Ramos (cell line): ENCODE data around the gene CFAP77.

ENCODE experiments used
- in situ Hi-C: fragments of 300-500 bp; cut with MboI; formaldehyde crosslinking; loops from one replicate; pipeline ENCODE4 v1.14.3; 2022; ENCODE audit warnings: low sequenced_read_pairs; ENCODE audit not compliant: unreplicated experiment

Gene CFAP77

GRCh38 chr9:132482196-132482813 lies 72.3 kb downstream of the CFAP77 start:
- in situ Hi-C loops, result no loop called here

DNA sequence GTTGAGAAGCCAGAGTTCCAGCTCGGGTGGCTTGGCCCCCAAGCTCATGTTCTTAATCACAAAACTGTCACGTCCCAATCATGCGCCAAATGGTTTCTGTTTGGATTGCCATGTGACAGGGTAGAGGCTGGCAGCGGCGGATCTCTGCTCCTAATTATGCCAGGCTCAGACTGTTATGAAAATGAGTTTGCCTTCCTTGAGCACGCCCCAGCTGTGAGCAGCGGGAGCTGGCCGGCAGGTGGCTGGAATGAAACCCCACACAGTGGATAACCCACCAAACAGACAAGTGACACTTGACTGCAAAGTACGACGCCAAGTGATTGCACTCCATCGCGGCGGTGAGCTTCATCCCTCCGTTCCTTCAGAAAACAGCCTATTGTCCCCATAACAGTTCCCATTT lies 75.4 kb downstream of the CFAP77 start:
- in situ Hi-C loops, result no loop called here

GRCh38 chr9:132486706-132487350 lies 76.8 kb downstream of the CFAP77 start:
- in situ Hi-C loops, result no loop called here

DNA sequence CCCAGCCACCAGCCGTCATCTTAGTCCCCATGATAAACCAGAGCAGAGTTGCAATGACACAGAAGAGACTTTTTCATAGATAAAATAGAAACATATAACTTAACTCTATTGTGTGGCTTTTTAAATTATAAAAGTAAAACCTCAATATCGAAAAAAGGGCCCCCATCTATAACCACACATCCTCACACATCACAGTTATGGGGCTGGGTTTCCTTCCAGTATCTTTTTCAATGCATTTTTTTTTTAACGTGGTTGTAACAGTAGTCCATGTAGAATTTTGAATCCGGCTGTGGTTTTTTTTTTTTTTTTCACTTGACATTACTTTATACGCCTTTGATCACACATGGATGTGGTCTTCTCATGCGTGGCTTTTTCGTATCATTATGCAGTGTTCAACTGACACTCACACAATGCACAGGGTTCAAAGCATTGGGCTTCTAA lies 77.4 kb downstream of the CFAP77 start:
- in situ Hi-C loops, result no loop called here

DNA sequence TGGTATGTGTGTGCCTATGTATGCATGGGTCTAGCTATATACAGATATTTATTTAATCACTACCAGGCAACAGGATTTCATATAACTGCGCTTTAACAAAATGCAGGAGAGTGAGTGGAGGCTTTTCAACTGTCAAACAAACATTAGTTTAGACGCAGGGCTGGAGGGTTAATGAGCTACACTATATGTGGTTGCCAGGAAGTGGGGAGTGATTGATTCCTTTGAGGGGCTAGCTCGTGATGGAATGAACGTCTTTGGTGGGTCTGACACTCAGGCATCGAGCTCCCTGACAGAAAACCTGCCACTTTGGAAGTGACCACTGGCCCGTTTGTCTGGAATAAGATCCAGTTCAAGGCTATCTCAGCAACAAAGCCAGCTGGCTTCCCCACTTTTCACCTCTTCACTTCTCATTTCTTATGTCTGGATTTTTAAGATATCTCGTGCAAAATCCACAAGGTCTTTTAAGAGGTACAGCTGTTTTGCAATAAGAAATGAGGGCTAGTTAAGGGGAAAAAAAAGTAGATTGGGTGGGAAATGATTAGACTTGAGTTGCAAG lies 78.0 kb downstream of the CFAP77 start:
- in situ Hi-C loops, result no loop called here

DNA sequence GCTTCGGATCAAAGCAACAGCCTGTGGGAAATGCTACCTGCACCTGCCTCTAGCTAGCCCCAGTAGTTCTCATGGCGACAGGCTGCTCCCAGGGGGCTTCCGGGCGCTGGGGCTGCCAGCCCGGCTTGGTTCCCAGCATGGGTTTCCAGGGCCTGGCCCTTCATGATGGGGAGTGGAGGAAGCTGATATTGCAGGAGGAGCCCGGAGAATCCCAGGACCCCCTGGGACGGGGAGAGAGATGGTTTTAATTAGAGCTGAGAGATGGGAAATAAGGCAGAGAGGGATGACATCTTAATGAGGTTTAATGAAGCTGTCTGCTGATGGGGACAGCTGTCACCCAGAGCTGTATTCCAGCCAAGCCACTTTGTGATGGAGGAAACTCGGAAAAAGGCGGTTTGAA lies 78.6 kb downstream of the CFAP77 start:
- in situ Hi-C loops, result no loop called here

DNA sequence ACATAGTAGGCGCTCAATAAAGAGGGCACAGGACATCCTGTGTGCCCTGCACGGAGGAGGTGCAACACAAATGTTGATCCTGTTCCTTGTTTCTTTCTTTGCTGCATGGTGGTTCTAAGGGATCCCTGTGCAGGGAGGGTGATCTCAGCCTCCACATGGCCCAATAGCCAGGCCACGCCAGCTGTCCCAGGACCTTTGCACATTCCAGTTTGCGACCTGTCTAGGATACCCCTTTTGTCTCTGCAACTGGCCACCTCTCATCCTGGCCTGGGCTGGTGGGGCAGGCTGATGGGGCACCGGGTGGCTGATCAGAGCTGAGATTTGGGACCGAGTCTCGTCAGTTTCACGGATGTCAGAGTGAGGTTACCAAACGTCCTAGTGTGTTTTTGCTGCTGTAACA lies 79.5 kb downstream of the CFAP77 start:
- in situ Hi-C loops, result no loop called here

DNA sequence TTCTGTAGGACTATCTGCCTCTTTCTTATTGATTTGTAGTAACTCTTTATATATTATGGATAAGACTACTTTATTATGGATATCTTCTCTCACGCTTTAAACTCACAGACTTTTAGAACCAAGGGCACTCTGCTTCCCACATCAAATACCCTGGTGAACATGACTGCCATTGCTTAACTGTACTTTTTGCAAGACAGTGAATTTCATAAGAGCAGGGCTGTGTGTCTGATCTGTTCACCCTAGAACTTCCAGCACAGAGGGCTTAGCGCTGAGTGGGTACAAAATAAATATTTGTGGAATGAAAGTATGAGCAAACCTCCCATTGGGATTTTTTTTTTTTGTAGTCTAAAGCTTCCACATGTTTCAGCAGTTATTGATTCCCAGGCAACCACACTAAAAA lies 84.8 kb downstream of the CFAP77 start:
- in situ Hi-C loops, result no loop called here

DNA sequence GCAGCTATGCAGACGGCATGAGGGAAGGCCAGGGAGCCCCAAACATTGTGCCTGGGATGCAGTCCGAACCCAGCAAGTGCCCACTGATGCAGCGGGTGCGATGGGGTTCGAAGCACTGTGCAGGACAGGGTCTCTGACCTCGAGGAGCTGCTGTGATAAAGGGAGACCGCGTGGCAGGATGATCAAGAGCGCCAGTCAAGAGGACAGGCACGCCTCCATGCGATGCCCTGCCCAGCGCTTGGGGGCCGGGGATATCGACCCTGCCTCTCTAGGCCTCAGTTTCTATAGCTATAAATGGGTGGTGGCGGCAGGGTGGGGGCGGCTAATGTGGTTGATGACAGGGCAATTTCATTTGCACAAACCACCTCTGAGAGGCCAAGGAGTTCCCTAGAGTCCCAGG lies 87.7 kb downstream of the CFAP77 start:
- in situ Hi-C loops, result no loop called here

- in situ Hi-C loops, result no loop called here
Observed at GRCh38 chr9:132498531-132499210, 88.7 kb downstream of the CFAP77 start.

- in situ Hi-C loops, result no loop called here
Observed at GRCh38 chr9:132499251-132499650, 89.2 kb downstream of the CFAP77 start.

- in situ Hi-C loops, result no loop called here
Observed at GRCh38 chr9:132500193-132500592, 90.2 kb downstream of the CFAP77 start.

DNA sequence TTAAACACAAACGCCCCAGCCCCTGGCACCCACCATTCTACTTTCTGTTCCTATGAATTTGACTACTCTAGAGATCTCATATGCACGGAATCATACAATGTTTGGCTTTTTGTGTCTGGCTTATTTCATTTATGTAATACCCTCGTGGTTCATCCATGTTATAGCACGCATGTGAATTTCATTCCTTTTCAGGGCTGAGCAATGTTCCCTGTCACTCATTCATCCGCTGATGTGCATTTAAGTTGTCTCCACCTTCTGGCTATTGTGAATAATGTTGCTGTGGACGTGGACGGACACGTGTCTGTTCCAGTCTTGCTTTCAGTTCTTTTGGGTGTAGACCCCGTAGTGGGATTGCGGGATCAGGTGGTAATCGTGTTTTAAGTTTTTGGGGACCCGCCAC lies 92.5 kb downstream of the CFAP77 start:
- in situ Hi-C loops, result no loop called here

DNA sequence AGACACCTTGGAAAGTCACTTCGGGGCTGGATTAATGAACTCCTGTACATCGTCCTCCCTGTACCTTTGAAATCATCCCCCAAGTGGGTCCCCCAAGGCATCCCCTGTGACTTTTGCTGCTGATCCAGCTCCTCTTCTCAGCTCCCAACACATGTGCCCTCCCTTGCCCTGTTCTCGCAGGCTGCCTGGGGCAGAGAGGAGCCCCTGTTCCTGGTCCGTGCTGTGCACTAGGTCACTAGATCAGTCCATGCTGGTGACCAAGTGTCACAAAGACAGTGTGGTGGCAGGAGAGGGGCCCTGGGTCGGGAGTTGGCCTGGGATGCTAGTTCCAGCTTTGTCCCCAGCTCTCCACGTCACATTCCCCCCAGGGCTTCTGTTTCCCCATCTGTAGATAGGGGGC lies 93.1 kb downstream of the CFAP77 start:
- in situ Hi-C loops, result no loop called here

GRCh38 chr9:132504488-132504887 lies 94.5 kb downstream of the CFAP77 start:
- in situ Hi-C loops, result no loop called here

- in situ Hi-C loops, result no loop called here
Observed at GRCh38 chr9:132505991-132506655, 96.1 kb downstream of the CFAP77 start.

- in situ Hi-C loops, result no loop called here
Observed at GRCh38 chr9:132506977-132507669, 97.1 kb downstream of the CFAP77 start.

DNA sequence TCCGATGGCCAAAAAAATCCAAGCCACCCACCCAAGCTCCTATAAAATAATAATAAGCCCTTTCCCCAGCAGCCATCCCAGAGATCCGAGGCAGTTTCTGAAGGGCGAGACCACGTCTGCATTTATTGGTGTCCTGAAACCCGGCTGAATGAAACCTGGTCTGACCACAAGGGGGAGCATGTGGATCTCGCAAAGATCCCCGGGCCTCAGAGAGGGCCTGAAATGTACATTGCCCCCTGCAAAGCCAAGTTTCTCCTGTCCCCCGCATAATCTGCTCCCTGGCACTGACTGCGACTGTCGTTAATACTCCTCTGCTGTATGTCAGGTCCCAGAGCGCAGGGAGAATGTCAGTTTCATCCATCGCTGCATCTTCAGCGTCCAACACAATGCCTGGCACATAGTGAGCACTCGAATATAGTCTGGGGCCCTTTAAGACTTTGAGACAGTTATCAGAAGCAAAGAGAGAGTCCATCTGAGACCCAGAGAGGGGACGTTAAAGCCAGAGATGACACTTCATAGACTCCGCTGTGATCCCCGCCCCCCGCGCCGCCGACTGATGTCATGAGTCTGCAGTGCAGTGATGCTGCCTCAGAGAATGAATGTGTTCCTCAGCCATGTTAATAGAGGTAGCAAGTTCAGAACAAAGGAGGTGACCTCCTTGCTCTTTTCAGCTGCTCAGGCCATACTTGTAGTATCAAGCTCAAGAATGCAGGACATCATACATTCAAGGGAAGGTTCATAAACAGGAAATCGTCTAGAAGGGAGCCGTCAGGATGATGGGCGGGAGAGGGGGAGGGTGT lies 97.9 kb downstream of the CFAP77 start:
- in situ Hi-C loops, result no loop called here
